OCI-LY7 (cell line): ENCODE data around the gene TSG101. TPM values are rescaled to one million over a fixed set of nuclear protein-coding genes. Genes with fewer than 3 reads are reported as not detected.

ENCODE experiments used
- BruUV-seq: library from RNA; stranded (reverse); fragments of 400-500 nt; replicated peaks from 2 replicates; lab custom pipeline; 2021; lab: Mats Ljungman, UMichigan
- CTCF ChIA-PET: fragments of 300-600 bp; sonication (Branson Sonifier 250); formaldehyde crosslinking; loops from one replicate; lab custom pipeline; 2022; ENCODE audit warnings: antibody characterized with exemption; ENCODE audit not compliant: unreplicated experiment; lab: Charles Lee
- POLR2A ChIA-PET: fragments of 300-600 bp; sonication (Branson Sonifier 250); formaldehyde crosslinking; loops from one replicate; lab custom pipeline; 2022; ENCODE audit warnings: antibody characterized with exemption; lab: Charles Lee
- DNase-seq: peaks from one replicate; pipeline ENCODE4 v3.0.0-alpha.2; 2015; ENCODE audit warnings: low spot score
- H2AFZ ChIP-seq: fragments of 200-600 bp; sonication (generic), shearing (Covaris generic); 2 replicates; pipeline ENCODE4 v1.6.1; 2014; ENCODE audit warnings: mild to moderate bottlenecking, antibody characterized with exemption, low read length, moderate library complexity
- H3K27ac ChIP-seq: fragments of 200-600 bp; sonication (generic); 2 replicates; pipeline ENCODE4 v1.5.1; 2014; ENCODE audit warnings: mixed run types, low read depth, mild to moderate bottlenecking, moderate library complexity, low read length, inconsistent platforms; ENCODE audit not compliant: poor library complexity, severe bottlenecking
- H3K36me3 ChIP-seq: fragments of 200-600 bp; sonication (generic); 2 replicates; pipeline ENCODE4 v1.6.1; 2014; ENCODE audit warnings: mild to moderate bottlenecking, antibody characterized with exemption, low read length, moderate library complexity, mixed read lengths; ENCODE audit not compliant: insufficient read depth
- H3K4me1 ChIP-seq: fragments of 200-600 bp; sonication (generic); 2 replicates; pipeline ENCODE4 v1.5.1; 2014; ENCODE audit warnings: mild to moderate bottlenecking, low read length; ENCODE audit not compliant: insufficient read depth, poor library complexity, severe bottlenecking
- H3K4me2 ChIP-seq: fragments of 200-600 bp; sonication (generic); 2 replicates; pipeline ENCODE4 v1.6.1; 2014; ENCODE audit warnings: mild to moderate bottlenecking, low read length
- H3K4me3 ChIP-seq: fragments of 200-600 bp; sonication (generic); 2 replicates; pipeline ENCODE4 v1.5.1; 2014; ENCODE audit warnings: mild to moderate bottlenecking, low read depth, low read length; ENCODE audit not compliant: poor library complexity, severe bottlenecking
- H3K79me2 ChIP-seq: fragments of 200-600 bp; sonication (generic); 2 replicates; pipeline ENCODE4 v1.6.1; 2016; ENCODE audit warnings: low read depth, mild to moderate bottlenecking, low read length, moderate library complexity, mixed read lengths; ENCODE audit not compliant: insufficient read depth
- H3K9me2 ChIP-seq: fragments of 200-600 bp; sonication (generic); 2 replicates; pipeline ENCODE4 v1.6.1; 2016; ENCODE audit warnings: mild to moderate bottlenecking, low read length, mixed read lengths; ENCODE audit not compliant: insufficient read depth
- H3K9me3 ChIP-seq: fragments of 200-600 bp; sonication (generic); 2 replicates; pipeline ENCODE4 v1.6.1; 2014; ENCODE audit warnings: mild to moderate bottlenecking, mixed run types, low read length, mixed read lengths
- H4K20me1 ChIP-seq: fragments of 200-600 bp; sonication (generic); 2 replicates; pipeline ENCODE4 v1.6.1; 2014; ENCODE audit warnings: mild to moderate bottlenecking, antibody characterized with exemption, low read length, moderate library complexity, mixed read lengths; ENCODE audit not compliant: insufficient read depth
- EZH2phosphoT487 ChIP-seq: fragments of 200-600 bp; sonication (generic); IDR thresholded peaks from 2 replicates; pipeline ENCODE4 v1.6.1; 2018; ENCODE audit warnings: low read depth, borderline replicate concordance, mild to moderate bottlenecking, mixed run types, antibody characterized with exemption, low read length, moderate library complexity, mixed read lengths
- intact Hi-C: fragments of 100-400 bp; cut with micrococcal nuclease; formaldehyde crosslinking; loops from one replicate; pipeline ENCODE4 v1.10.0; 2022; ENCODE audit not compliant: unreplicated experiment
- total RNA-seq, 2 experiments: library from RNA; depleted of rRNA in 1 of 2; stranded (reverse); fragments of >200 nt in 1 of 2; shearing (Covaris generic) in 1 of 2; gene quantifications; 2 replicates each; pipeline ENCODE4 v1.2.3, GENCODE V29; 2014 to 2022
- TF ChIP-seq, protein P1 (sequence below): fragments of 200-600 bp; sonication (generic); conservative IDR thresholded peaks from 2 replicates; pipeline ENCODE4 v1.5.1; 2014; ENCODE audit warnings: mild to moderate bottlenecking, antibody characterized with exemption, low read length, moderate library complexity, mixed read lengths

Gene TSG101
- total RNA-seq, 2 experiments from 2014 or later: 54.2 to 96.8 TPM

DNA sequence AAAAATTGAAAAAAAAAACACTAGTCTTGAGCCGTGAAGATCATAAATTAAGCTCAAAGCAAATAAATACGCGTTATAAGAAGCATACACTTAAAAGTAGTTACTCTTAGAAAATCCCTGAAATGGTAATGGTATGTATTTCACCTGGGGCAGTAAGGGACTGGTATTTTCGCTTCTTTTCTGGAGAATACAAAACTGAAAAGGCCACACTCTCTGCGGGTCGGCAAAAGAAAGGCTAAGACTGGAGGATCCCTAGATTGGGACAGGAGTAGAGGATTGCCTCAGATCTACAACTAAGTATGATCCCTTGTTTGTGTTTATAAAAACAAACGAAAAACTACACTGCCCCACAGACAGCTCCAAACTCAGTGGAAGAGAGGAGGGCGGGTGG lies 617 bp downstream of the TSG101 start:
- Histone ChIP-seq H3K4me3 (peak overlapping the region; percentile 86), H3K27ac (peak overlapping the region; percentile 87), H4K20me1 (peaks cover 5% of the 10 kb centered on the region; the same call in 1 of the 2 replicates), H3K79me2 (peaks cover 76% of the 10 kb centered on the region), H3K36me3 (peaks cover 24% of the 10 kb centered on the region), H3K4me2 (peak overlapping the region; percentile 90), H3K9me2 (no peaks in the 10 kb centered on the region), H3K4me1 (peaks cover 62% of the 10 kb centered on the region), H2AFZ (peak overlapping the region; percentile 41; the same call in 1 of the 2 replicates), H3K9me3 (no peaks in the 10 kb centered on the region)
- no TSS peak for BruUV-seq
- CTCF ChIA-PET: interaction anchor here (0.6 kb wide), 1 partner anchor 113 kb away, joined by 14 read pairs; no protein-coding TSS in a partner anchor
- intact Hi-C loops: loop anchor here (2.0 to 10.0 kb wide), 8 partner anchors 109 to 716 kb away; partner anchors contain the start of genes E2F8, GTF2H1, HPS5 and LDHA
- POLR2A ChIA-PET: interaction anchor here (0.6 to 2.1 kb wide), 17 partner anchors 11 to 300 kb away, joined by 3 to 17 read pairs (median 5); partner anchors contain the start of genes GTF2H1, HPS5 and LDHA
- DNase-seq: no peak
- TF ChIP-seq, protein P1, sequence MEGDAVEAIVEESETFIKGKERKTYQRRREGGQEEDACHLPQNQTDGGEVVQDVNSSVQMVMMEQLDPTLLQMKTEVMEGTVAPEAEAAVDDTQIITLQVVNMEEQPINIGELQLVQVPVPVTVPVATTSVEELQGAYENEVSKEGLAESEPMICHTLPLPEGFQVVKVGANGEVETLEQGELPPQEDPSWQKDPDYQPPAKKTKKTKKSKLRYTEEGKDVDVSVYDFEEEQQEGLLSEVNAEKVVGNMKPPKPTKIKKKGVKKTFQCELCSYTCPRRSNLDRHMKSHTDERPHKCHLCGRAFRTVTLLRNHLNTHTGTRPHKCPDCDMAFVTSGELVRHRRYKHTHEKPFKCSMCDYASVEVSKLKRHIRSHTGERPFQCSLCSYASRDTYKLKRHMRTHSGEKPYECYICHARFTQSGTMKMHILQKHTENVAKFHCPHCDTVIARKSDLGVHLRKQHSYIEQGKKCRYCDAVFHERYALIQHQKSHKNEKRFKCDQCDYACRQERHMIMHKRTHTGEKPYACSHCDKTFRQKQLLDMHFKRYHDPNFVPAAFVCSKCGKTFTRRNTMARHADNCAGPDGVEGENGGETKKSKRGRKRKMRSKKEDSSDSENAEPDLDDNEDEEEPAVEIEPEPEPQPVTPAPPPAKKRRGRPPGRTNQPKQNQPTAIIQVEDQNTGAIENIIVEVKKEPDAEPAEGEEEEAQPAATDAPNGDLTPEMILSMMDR: no peak
- TF ChIP-seq EZH2phosphoT487: no peak

- no peak overlapping the region for H3K4me3 ChIP-seq
- BruUV-seq: TSS peak; percentile 33
- no peaks in the 10 kb centered on the region for H3K9me3 ChIP-seq
- H3K36me3 ChIP-seq: peaks cover 24% of the 10 kb centered on the region
- intact Hi-C loops: loop anchor here (10.0 kb wide), 1 partner anchor 509 kb away; the partner anchor contains the start of gene SERGEF
- peaks cover 5% of the 10 kb centered on the region; the same call in 1 of the 2 replicates for H4K20me1 ChIP-seq
- no peak for DNase-seq
- no peak overlapping the region for H2AFZ ChIP-seq
- H3K4me2 ChIP-seq: peak overlapping the region; percentile 36; the same call in 1 of the 2 replicates
- CTCF ChIA-PET: no interaction called here
- no peaks in the 10 kb centered on the region for H3K9me2 ChIP-seq
- H3K79me2 ChIP-seq: peaks cover 80% of the 10 kb centered on the region
- TF ChIP-seq, protein P1: no peak
- TF ChIP-seq EZH2phosphoT487: no peak
- POLR2A ChIA-PET: interaction anchor here (0.6 to 1.2 kb wide), 5 partner anchors 10 to 598 kb away, joined by 3 to 5 read pairs (median 3); partner anchors contain the start of gene SPTY2D1
- H3K4me1 ChIP-seq: peaks cover 45% of the 10 kb centered on the region
- H3K27ac ChIP-seq: no peak overlapping the region
Observed at GRCh38 chr11:18524248-18524647, 2.5 kb downstream of the TSG101 start.

GRCh38 chr11:18523084-18523483 lies 3.7 kb downstream of the TSG101 start:
- CTCF ChIA-PET: no interaction called here
- Histone ChIP-seq H2AFZ (no peak overlapping the region), H3K9me2 (no peaks in the 10 kb centered on the region), H3K4me1 (peaks cover 37% of the 10 kb centered on the region), H3K79me2 (peaks cover 71% of the 10 kb centered on the region), H3K4me3 (peak overlapping the region; percentile 18), H3K4me2 (peak overlapping the region; percentile 9; the same call in 1 of the 2 replicates), H3K27ac (no peak overlapping the region), H3K9me3 (no peaks in the 10 kb centered on the region), H4K20me1 (peaks cover 5% of the 10 kb centered on the region; the same call in 1 of the 2 replicates), H3K36me3 (peaks cover 28% of the 10 kb centered on the region)
- DNase-seq: no peak
- intact Hi-C loops: loop anchor here (10.0 kb wide), 1 partner anchor 508 kb away; the partner anchor contains the start of gene SERGEF
- TF ChIP-seq, protein P1: no peak
- no peak for TF ChIP-seq EZH2phosphoT487
- BruUV-seq: no TSS peak
- POLR2A ChIA-PET: interaction anchor here (0.5 to 1.7 kb wide), 3 partner anchors 12 to 57 kb away, joined by 3 to 4 read pairs (median 3); no protein-coding TSS in a partner anchor
